GM19043 (cell line): ENCODE results near the gene VN1R2.
"Not testable (repeated sequence)": the region's sequence is repeated elsewhere in the genome, so short reads cannot be mapped to it uniquely, and the experiment has no call there.

ENCODE experiments used
- ATAC-seq: cut with Tn5 transposase; IDR thresholded peaks from one replicate; pipeline ENCODE4 v1.9.1; 2021; ENCODE audit warnings: low read depth; ENCODE audit not compliant: unreplicated experiment

Gene VN1R2

DNA sequence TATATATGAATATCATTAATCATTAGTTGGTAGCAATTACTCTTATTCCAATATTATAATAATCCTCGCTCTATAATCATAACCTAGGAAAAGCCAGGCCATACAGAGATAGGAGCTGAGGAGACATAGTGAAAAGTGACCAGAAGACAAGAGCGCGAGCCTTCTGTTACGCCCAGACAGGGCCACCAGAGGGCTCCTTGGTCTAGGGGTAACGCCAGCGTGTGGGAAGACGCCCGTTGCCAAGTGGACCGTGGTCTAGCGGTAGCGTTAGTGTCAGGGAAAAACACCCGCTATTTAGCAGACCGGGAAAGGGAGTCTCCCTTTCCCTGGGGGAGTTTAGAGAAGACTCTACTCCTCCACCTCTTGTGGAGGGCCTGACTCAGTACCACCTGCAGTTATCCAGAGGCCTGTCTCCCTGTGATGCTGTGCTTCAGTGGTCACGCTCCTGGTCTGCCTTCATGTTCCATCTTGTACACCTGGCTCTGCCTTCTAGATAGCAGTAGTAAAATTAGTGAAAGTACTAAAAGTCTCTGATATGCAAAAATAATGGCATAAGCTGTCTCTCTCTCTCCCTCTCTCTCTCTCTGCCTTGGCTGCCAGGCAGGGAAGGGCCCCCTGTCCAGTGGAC, at the start of gene VN1R2:
Gene VN1R2, plus strand, starts transcription at position 578 of the 628 bp plus-strand sequence. CDS start 84 bp downstream, outside the sequence.
- ATAC-seq = not testable (repeated sequence)

DNA sequence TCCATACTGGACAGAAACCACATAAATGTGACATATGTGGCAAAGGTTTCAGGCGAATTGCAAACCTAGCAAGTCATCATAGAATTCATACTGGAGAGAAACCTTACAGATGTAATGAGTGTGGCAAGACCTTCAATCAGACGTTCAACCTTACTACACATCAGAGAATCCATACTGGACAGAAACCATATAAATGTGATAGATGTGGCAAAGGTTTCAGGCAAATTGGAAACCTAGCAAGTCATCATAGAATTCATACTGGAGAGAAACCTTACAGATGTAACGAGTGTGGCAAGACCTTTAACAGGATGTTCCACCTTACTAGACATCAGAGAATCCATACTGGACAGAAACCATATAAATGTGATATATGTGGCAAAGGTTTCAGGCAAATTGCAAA, 46.5 kb upstream of the VN1R2 start:
- ATAC-seq = not testable (repeated sequence)

GRCh38 chr19:53212703-53213320, 45.3 kb upstream of the VN1R2 start:
- no peak for ATAC-seq

DNA sequence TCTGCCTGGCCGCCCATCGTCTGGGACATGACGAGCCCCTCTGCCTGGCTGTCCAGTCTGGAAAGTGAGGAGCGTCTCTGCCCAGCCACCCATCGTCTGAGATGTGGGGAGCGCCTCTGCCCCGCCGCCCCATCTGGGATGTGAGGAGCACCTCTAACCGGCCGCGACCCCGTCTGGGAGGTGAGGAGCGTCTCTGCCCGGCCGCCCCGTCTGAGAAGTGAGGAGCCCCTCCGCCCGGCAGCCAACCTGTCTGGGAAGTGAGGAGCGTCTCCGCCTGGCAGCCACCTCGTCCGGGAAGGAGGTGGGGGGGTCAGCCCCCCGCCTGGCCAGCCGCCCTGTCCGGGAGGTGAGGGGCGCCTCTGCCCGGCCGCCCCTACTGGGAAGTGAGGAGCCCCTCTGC, 35.4 kb upstream of the VN1R2 start:
- not testable (repeated sequence) for ATAC-seq

DNA sequence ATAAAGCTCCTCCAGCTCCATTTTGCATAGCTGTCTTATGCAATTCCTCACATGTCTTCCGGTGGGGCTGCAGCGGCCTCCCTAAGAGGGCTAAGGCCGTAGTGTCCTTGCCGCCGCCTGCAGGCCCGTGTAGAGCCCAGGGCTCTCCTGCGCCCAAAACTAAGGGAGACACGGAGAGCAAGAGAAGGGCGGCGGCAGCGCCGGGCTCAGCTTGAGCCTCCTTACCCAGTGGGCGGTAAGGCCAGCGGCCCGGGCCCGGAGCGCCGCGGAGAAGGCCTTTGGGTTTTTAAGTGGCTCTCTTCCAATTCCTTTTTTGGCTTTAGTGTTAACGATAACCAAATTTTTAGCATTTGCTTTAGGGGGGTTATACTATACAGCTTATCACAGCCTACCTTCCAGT, 33.5 kb upstream of the VN1R2 start:
- no peak for ATAC-seq

- no peak for ATAC-seq
Observed at GRCh38 chr19:53237114-53237777, 20.8 kb upstream of the VN1R2 start.

GRCh38 chr19:53246498-53246897, 11.6 kb upstream of the VN1R2 start:
- ATAC-seq = no peak

DNA sequence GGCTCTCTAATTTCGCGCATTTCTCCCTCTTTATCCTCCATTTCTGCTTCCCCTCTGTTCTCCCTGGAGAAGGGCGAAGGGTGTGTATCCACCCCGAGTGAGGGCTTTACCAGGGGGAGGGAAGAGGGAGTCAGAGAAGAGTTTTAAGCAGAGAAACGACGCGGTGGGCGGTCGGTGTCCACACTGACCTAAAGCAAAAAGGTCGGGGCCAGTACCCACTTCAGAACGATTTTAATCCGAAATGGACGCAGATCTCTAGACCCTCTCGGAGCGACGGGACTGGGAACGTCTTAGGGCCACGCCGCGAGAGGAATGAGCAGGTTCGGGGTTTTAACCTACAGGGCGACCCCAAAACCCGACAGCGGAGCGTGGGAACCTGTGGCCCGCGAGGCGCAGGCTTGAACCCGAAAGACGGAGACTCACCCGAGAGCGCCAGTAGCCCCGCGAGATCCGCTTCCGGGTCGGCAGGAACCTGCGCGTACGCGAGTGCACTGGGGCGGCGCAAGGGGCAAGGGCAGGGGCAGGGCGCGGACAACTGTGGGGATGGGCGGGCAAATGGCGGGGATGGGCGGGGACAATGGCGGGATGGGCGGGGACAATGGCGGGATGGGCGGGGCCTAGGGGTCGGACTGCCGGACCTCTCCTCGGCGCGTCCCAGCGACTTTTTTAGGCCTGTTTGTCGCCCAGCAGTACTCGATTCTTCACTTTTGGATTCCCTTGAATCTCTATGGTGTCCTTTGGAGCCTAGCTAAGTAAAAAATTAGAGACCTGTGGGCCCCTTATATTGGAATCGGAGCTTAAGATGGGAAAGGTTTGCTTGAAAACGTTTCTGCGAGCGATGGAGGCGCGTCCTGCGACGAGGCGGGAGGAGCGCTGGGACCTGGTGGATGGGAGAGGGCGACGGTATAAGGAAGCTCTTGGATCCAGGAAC, 3.4 kb upstream of the VN1R2 start, which contains the start of gene ZNF677:
Gene ZNF677, minus strand, starts transcription at position 463 of the 931 bp plus-strand sequence. CDS start 3,323 bp downstream, outside the sequence.
- ATAC-seq = no peak

- ATAC-seq = not testable (repeated sequence)
Observed at GRCh38 chr19:53267623-53268022, 9.5 kb downstream of the VN1R2 start, which contains the start of gene VN1R4. Gene VN1R4, minus strand, starts transcription at chr19:53267723. Its CDS starts 58 bp downstream, at chr19:53267665.

- ATAC-seq = not testable (repeated sequence)
Observed at GRCh38 chr19:53269861-53270260, 11.8 kb downstream of the VN1R2 start.

DNA sequence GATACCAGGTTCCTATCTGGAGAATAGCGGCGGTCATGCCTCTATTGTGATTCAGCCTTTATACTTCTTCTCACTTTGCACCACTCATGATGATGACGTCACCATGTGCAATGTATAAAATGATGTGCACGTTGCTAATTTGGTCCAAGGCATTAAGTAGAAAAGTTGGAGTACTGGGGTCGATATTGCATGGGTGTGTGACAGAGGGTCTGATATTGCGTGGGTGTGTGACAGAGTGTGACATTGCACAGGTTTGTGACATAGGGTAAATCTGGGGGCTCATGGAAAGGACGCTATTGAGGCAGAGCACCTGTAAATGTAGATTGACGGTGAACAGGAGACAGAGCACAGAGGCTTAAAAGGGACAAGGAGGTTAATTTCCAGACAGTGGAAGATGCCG, 14.0 kb downstream of the VN1R2 start:
- no peak for ATAC-seq

DNA sequence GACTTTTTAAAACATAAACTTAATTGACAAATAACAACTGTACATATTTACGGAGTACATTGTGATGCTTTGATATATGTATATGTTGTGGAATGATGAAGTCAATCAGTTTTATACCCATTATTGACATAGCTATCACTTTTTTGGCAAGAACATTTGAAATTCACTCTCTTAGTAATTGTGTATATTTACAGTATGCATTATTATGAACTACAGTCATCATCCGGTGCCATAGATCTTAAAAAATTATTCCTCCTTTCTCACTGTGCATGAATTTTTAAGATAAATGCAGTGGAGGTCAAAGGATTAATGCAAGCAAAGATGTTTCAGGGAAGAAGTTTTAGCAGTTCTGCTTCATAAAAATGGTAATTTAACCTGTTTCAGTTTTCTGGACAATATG, 17.4 kb downstream of the VN1R2 start:
- ATAC-seq = no peak

DNA sequence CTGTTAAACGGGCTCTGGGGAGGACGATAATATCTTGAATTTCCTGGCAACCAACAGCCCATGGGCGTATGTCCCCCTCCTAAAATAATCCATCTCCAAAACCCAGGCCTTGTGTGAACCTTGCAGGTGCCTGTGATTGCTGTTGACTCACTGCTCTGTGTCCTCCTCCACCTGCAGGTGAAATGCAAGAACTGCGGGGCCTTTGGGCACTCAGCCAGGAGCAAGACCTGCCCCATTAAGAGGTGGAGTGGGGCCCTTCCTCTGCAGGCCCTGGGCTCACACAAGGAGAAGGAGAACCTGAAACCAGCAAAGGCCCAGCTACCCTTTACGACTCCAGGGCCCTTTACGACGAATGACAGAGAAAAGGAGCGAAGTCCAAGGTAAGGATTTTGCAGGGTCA, 23.9 kb downstream of the VN1R2 start:
- not testable (repeated sequence) for ATAC-seq

- no peak for ATAC-seq
Observed at GRCh38 chr19:53285087-53285486, 27.0 kb downstream of the VN1R2 start.

DNA sequence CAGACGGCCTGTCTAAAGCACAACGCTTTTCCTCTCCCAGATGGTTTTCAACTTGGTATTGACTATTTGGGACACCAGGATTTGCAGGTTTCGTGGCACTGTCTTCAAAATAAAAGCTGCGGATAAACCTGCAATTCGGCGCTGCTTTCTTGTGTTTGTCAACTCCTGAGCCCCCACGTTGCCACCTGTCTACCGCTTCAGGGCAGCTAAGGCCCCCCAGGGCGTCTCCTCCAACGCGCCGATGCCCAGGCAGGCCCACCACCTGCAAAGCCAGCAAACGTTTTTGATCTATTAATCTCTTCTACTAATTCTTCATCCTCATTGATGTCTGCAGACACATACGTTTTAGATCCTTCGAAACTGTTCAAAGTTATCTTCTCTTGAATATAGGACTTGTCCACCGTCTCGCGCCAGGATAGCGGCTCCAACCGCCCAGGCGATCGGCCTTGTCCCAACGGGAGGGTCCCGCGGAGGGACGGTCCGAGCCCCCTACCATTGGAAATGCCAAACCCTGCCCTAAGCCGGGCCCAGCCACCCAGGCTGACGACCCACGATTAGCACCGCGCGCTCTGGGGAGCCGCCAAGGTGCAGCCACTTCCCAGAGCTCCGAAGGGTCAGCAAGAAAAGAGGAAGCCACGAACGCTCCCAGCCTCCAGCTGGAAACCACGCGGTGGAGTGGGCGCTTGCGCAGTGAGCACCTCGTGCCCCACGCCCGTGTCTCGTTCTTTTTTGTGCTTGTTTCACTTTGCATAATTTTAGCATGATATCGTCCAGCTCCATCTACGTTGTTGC, 32.9 kb downstream of the VN1R2 start:
- no peak for ATAC-seq

- ATAC-seq = no peak
Observed at GRCh38 chr19:53294786-53295441, 36.8 kb downstream of the VN1R2 start.

DNA sequence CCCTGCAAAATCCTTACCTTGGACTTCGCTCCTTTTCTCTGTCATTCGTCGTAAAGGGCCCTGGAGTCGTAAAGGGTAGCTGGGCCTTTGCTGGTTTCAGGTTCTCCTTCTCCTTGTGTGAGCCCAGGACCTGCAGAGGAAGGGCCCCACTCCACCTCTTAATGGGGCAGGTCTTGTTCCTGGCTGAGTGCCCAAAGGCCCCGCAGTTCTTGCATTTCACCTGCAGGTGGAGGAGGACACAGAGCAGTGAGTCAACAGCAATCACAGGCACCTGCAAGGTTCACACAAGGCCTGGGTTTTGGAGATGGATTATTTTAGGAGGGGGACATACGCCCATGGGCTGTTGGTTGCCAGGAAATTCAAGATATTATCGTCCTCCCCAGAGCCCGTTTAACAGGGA, 43.2 kb downstream of the VN1R2 start:
- ATAC-seq = not testable (repeated sequence)

- no peak for ATAC-seq
Observed at GRCh38 chr19:53308339-53308811, 50.3 kb downstream of the VN1R2 start.
